Hematopoietic multipotent progenitor cell treated with erythropoietin and hydrocortisone succinate and interleukin-3 and kit ligand, for 6 days (in vitro differentiated cells): ENCODE measurements around the gene PRG2.
A peak's percentile ranks its signal among the peaks of the same experiment; 100 is the strongest.

Experiments used
- DNase-seq: peaks from one replicate; pipeline ENCODE4 v3.0.0-alpha.2; 2015

Gene PRG2

GRCh38 chr11:57418131-57418530, 27.7 kb upstream of the PRG2 start:
- DNase-seq = no peak

DNA sequence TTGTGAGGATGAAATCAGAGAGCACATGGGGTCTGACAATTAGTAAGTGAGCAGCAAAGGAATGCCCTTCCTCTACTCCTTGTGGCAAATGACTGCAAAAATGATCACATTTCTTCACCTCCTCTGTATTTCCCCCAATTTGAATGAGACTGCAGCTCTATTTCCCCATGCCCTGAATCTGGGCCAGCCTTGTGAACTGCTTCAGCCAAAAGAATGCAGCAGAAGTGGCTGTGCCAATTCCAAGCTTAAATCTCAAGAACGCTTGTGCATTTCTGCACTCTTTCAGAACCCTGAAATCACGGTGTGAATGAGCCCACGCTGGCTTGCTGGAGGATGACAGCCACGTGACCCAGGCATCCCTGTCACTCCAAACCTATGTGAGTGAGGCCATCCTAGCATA, 26.6 kb upstream of the PRG2 start:
- no peak for DNase-seq

DNA sequence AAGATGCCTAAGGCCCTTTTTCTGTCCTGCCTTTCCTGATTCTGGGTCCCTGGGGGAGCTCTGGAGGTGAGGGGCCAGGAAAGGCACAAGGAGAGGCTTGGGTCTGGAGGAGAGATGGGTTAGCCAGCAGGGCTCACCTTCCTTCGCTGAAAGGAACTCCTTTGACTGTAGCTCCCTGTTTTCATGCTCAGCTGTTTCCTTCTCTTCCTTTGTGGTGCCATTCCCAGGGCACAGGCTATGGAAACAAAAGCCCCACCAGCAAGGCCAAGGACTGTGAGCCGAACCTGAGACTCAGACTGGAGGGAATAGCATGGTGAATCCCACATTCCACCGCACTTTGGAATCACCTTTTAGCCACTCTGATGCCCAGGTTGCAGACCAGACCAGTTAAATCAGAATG, 26.0 kb upstream of the PRG2 start:
- DNase-seq = no peak

GRCh38 chr11:57414612-57415212, 24.3 kb upstream of the PRG2 start:
- DNase-seq = no peak

- DNase-seq = no peak
These were observed 23.2 kb upstream of the PRG2 start for GRCh38 chr11:57413681-57414080.

DNA sequence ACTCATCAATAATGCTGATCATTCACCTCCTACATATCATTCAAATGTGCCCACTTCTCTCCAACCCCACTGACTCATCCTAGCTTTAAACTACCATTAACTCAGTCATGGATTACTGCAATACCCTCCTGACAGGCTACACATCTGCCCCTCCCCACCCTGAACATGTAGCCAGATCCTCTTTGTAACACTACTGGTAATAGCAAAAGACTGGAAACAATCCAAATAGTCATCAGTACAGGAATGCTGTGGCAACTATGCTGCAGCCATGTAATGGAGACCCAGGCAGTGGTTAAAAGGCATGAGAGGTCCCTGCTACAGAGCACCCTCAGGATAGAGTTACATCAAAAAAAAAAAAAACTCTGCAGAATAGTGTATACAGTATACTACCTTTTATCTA, 19.8 kb upstream of the PRG2 start:
- no peak for DNase-seq

GRCh38 chr11:57409321-57410100, 19.1 kb upstream of the PRG2 start:
- DNase-seq = no peak

DNA sequence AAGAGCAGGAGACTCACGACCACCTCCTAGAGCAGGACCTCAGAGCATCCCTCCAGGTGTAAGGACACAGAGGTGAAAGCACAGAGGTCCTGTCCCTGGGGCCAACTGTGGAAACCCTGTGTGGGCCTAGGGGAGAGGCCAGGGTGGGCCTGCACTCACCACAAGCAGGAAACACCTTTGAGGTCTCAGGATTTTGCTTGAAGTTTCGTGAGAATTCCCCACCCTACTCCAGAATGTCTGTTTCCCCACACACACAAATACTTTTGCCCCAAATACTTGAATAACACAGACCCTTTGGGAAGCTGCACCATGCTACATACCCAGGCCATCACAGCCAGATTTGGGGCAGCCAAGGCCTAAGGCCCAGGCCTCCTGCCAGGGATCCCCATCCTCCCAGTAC, 18.3 kb upstream of the PRG2 start:
- DNase-seq = no peak

GRCh38 chr11:57407941-57408475, 17.6 kb upstream of the PRG2 start:
- no peak for DNase-seq

GRCh38 chr11:57407010-57407920, 16.8 kb upstream of the PRG2 start:
- no peak for DNase-seq

GRCh38 chr11:57406337-57406904, 16.0 kb upstream of the PRG2 start:
- DNase-seq = peak; percentile 37

GRCh38 chr11:57405271-57405860, 14.9 kb upstream of the PRG2 start:
- DNase-seq = peak; percentile 41

DNA sequence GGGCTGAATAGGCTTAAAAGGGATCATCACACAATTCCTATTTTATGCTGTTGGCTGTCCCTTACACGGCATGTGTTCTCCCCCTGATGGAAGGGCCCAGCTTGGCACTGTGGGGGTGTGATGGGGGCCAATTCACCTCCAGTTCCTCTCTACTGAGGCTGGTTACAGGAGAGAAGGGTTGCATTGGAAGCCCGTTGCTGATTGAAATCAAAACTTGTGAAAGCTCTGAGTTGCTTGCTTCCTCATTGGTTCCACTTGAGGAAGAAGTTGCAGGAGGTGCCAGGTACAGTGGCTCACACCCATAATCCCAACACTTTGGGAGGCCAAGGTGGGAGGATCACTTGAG, 13.3 kb upstream of the PRG2 start:
- peak; percentile 43 for DNase-seq

- peak; percentile 64 for DNase-seq
These were observed 12.8 kb upstream of the PRG2 start for GRCh38 chr11:57403003-57403801.

DNA sequence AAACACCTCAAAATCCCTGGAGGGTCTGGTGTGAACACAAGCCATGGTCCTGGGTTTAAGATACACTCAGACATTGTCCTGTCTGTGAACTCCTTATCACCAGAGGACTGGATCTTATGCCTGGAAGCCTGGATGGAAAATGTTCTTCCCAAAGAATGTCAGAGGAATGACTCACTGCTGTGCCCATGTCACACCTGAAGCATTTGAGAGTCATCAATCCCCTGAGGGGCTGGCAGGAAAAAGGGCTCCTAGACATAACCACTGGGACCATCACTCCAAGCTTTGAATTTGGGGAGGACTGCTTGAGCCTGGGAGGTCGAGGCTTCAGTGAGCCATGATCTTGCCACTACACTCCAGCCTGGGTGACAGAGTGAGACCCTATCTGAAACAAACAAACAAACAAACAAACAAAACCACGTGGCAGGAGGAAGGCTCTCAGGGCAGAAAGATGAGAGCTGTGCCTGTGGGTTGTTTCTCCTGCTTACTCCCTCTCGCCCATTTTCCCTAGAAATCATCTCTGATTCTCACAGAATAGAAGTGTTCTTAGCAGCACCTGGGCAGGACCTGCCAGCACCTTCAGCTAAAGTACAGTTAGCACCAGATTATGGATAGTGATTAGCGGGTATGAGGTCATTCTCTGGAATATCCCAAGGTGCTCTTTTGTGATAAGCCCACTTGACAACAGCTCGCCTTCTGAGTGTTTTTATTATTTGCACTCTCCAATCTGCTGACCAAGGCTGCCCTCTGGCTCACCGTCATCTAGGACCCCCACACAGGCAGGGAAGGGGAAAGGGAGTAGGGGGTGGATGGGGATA, 11.9 kb upstream of the PRG2 start:
- peak; percentile 78 for DNase-seq

- no peak for DNase-seq
These were observed 9.6 kb upstream of the PRG2 start for GRCh38 chr11:57399972-57400578.

- DNase-seq = no peak
These were observed 8.8 kb upstream of the PRG2 start for GRCh38 chr11:57399221-57399620.

- peak; percentile 67 for DNase-seq
These were observed 7.0 kb upstream of the PRG2 start for GRCh38 chr11:57397394-57397990.

- no peak for DNase-seq
These were observed 6.3 kb upstream of the PRG2 start for GRCh38 chr11:57396744-57397143.
